Vagina (tissue), 2 donors: ENCODE data around the gene NUDT2. TPM values are rescaled to one million over a fixed set of nuclear protein-coding genes. Genes with fewer than 3 reads are reported as not detected.

Experiments used
- DNase-seq, 2 donors: peaks; one replicate each; pipeline ENCODE4 v3.0.0-alpha.2; 2017; ENCODE audit errors: extremely low spot score in 2 of 2
- H3K27ac ChIP-seq: fragments of 200-600 bp; sonication (generic); one replicate; pipeline ENCODE4 v1.5.1; 2019
- H3K27me3 ChIP-seq: fragments of 200-600 bp; sonication (generic); one replicate; pipeline ENCODE4 v1.5.1; 2019
- H3K36me3 ChIP-seq, 2 donors: fragments of 200-600 bp; sonication (generic); one replicate each; pipeline ENCODE4 v1.5.1; 2017 to 2019
- H3K4me1 ChIP-seq: fragments of 200-600 bp; sonication (generic); one replicate; pipeline ENCODE4 v1.5.1; 2019
- H3K4me3 ChIP-seq, 2 donors: fragments of 200-600 bp; sonication (generic); 1 replicate in 1 of 2; 2 replicates in 1 of 2; pipeline ENCODE4 v1.5.1; 2016 to 2019
- H3K9me3 ChIP-seq: fragments of 200-600 bp; sonication (generic); one replicate; pipeline ENCODE4 v1.5.1; 2019
- CTCF ChIP-seq, 3 experiments: fragments of 450-650 bp in 2 of 3; fragments of 200-600 bp in 1 of 3; sonication (generic) in 1 of 3; IDR thresholded peaks; one replicate each; pipeline ENCODE4 v1.5.1; 2017 to 2019; ENCODE audit warnings: antibody characterized with exemption in 3 of 3, mild to moderate bottlenecking in 2 of 3, moderate library complexity in 2 of 3
- POLR2A ChIP-seq, 2 donors: fragments of 450-650 bp; IDR thresholded peaks; one replicate each; pipeline ENCODE4 v1.6.1; 2017; ENCODE audit warnings: antibody characterized with exemption in 2 of 2, mild to moderate bottlenecking in 2 of 2, moderate library complexity in 2 of 2
- POLR2AphosphoS5 ChIP-seq, 2 donors: sonication (generic); formaldehyde crosslinking; IDR thresholded peaks; one replicate each; pipeline ENCODE4 v1.9.0; 2017; ENCODE audit warnings: antibody characterized with exemption in 2 of 2, mild to moderate bottlenecking in 2 of 2, low read depth in 1 of 2; ENCODE audit not compliant: insufficient read depth in 1 of 2
- intact Hi-C: fragments of 100-400 bp; cut with DNase I; formaldehyde crosslinking; loops from one replicate; pipeline ENCODE4 v1.15.1; 2023
- small RNA-seq: library from RNA; depleted of rRNA; stranded (forward); fragments of <200 nt; gene quantifications from one replicate; pipeline ENCODE3, GENCODE V24; 2016
- total RNA-seq: library from RNA; depleted of rRNA; stranded (reverse); fragments of >200 nt; gene quantifications from one replicate; pipeline ENCODE4 v1.2.3, GENCODE V29; 2016

Gene NUDT2
- total RNA-seq, 1 donor from 2014 or later, result 18.4 TPM

DNA sequence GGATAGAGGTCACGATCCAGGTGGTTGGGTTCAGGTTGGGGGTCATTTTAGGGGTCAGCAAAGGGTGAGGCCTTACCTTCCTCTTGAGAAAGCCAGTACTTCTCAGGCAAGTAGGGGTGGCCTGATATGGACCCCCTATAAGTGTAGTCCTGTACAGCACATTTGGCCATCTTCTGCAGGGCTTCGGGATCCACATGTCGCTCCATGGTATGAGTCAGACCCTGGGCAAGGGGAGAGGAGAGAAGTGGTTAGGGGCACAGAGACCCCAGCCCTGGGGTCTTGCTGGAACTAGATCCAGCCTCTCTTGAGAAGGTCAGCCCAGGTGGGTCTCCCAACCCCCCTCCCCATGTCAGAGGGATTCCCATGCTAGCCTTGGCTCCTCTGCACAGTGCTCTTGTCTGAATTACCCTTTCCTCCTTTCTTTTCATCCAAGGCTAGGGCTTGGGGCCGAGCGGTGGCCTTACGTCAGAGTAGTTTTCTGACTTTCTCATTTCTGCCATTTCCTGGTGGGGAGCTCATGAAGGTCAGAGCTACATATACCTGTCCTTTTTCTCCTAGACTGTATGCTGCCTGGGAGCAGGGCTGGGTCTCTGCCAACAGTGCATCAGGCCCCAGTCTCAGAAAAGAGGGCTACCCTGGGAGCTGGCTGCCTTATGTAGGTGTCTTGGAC lies 56.3 kb downstream of the NUDT2 start:
- Histone ChIP-seq H3K27ac (no peak overlapping the region), H3K36me3 (no peaks in the 10 kb centered on the region), H3K4me1 (peaks cover 9% of the 10 kb centered on the region), H3K9me3 (no peaks in the 10 kb centered on the region), H3K4me3 (no peak overlapping the region), H3K27me3 (no peaks in the 10 kb centered on the region)
- intact Hi-C loops, result no loop called here
- TF ChIP-seq POLR2A (IDR thresholded peaks at IDR 0.05), result no peak
- TF ChIP-seq POLR2AphosphoS5 (IDR thresholded peaks at IDR 0.05; ENCODE audit: insufficient read depth in 1 of 2, low read depth in 1 of 2), result no peak
- no peak for TF ChIP-seq CTCF (IDR thresholded peaks at IDR 0.05)
- peak in 1 of 2 donors; percentile 60 for DNase-seq

- Histone ChIP-seq H3K4me3 (no peak overlapping the region), H3K27ac (no peak overlapping the region), H3K27me3 (no peaks in the 10 kb centered on the region), H3K36me3 (no peaks in the 10 kb centered on the region), H3K4me1 (no peaks in the 10 kb centered on the region), H3K9me3 (no peaks in the 10 kb centered on the region)
- DNase-seq, result no peak
- intact Hi-C loops, result no loop called here
- TF ChIP-seq POLR2A (IDR thresholded peaks at IDR 0.05) (no peak), POLR2AphosphoS5 (IDR thresholded peaks at IDR 0.05; ENCODE audit: insufficient read depth in 1 of 2, low read depth in 1 of 2) (no peak), CTCF (IDR thresholded peaks at IDR 0.05) (no peak)
These were observed 57.3 kb downstream of the NUDT2 start for GRCh38 chr9:34386656-34387055.

DNA sequence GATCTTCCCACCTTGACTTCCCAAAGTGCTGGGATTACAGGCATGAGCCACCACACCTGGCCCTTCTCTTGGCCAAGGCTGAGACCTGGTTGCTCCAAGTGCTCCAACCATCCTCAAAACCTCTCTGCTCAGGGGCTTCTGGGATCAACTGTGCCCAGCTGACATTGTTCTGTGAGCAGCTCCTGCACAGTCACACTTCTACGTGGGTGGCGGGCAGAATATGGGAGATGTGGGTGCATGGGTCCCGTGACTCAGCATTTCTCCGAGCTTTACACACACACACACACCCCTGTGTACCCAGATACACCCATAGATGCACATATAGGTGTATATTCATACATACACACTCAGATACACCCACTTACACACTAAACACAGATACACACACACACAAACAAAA lies 57.9 kb downstream of the NUDT2 start:
- Histone ChIP-seq H3K9me3 (no peaks in the 10 kb centered on the region), H3K36me3 (no peaks in the 10 kb centered on the region), H3K4me3 (no peak overlapping the region), H3K4me1 (no peaks in the 10 kb centered on the region), H3K27me3 (no peaks in the 10 kb centered on the region), H3K27ac (no peak overlapping the region)
- intact Hi-C loops, result no loop called here
- peak in 1 of 2 donors; percentile 70 for DNase-seq
- TF ChIP-seq CTCF (IDR thresholded peaks at IDR 0.05) (no peak), POLR2A (IDR thresholded peaks at IDR 0.05) (no peak), POLR2AphosphoS5 (IDR thresholded peaks at IDR 0.05; ENCODE audit: insufficient read depth in 1 of 2, low read depth in 1 of 2) (no peak)

- peak; percentile 49 to 67 for DNase-seq
- Histone ChIP-seq H3K36me3 (no peaks in the 10 kb centered on the region), H3K4me3 (no peak overlapping the region), H3K4me1 (no peaks in the 10 kb centered on the region), H3K9me3 (no peaks in the 10 kb centered on the region), H3K27me3 (no peaks in the 10 kb centered on the region), H3K27ac (no peak overlapping the region)
- no peak for TF ChIP-seq POLR2A (IDR thresholded peaks at IDR 0.05)
- no peak for TF ChIP-seq CTCF (IDR thresholded peaks at IDR 0.05)
- no peak for TF ChIP-seq POLR2AphosphoS5 (IDR thresholded peaks at IDR 0.05; ENCODE audit: insufficient read depth in 1 of 2, low read depth in 1 of 2)
- intact Hi-C loops, result no loop called here
These were observed 63.1 kb downstream of the NUDT2 start for GRCh38 chr9:34392511-34392910.

Small RNAs within 50 kb of the gene (small RNA-seq; reads per million reads assigned to genes)
- gene RF00019 (not detected), gene RNU2-50P (not detected)

Other genes starting within 250 kb of the NUDT2 start
- gene DCAF12, start 202.9 kb upstream of the NUDT2 start, total RNA-seq, result 31.2 TPM
- 43.0 TPM for gene UBAP1, start 150.5 kb upstream of the NUDT2 start, total RNA-seq
- gene KIF24, start 301 bp upstream of the NUDT2 start, total RNA-seq, result 0.49 TPM
- gene MYORG, start 47.3 kb downstream of the NUDT2 start, total RNA-seq, result 4.4 TPM
- gene FAM219A, start 129.0 kb downstream of the NUDT2 start, total RNA-seq, result 9.3 TPM
- gene DNAI1, start 129.2 kb downstream of the NUDT2 start, total RNA-seq, result not detected
- not detected for gene ENHO, start 193.4 kb downstream of the NUDT2 start, total RNA-seq